Measurements from ENCODE around the gene SH2B2.

The SH2B2 gene

GRCh38 chr7:102286237-102287110 is at the start of gene SH2B2:
SH2B2 (plus strand) TSS chr7:102286868; CDS start chr7:102300551, 13,683 bp downstream.
- H3K27ac Mint-ChIP-seq: no peak within 1 kb of the TSS
- H3K4me1 Mint-ChIP-seq: peaks cover 32% of the 10 kb centered on the region
- H3K4me3 Mint-ChIP-seq: peak within 1 kb of the TSS; percentile 82
- H3K9me3 Mint-ChIP-seq: no peaks in the 10 kb centered on the region
- H3K27me3 Mint-ChIP-seq: no peaks in the 10 kb centered on the region
- H3K36me3 Mint-ChIP-seq: no peaks in the 10 kb centered on the region

GRCh38 chr7:102239206-102239820 is 47.4 kb upstream of the SH2B2 start:
- H3K36me3 Mint-ChIP-seq: peaks cover 2% of the 10 kb centered on the region
- no peaks in the 10 kb centered on the region for H3K9me3 Mint-ChIP-seq
- H3K27me3 Mint-ChIP-seq: no peaks in the 10 kb centered on the region
- no peak overlapping the region for H3K4me3 Mint-ChIP-seq
- H3K4me1 Mint-ChIP-seq: no peaks in the 10 kb centered on the region
- H3K27ac Mint-ChIP-seq: no peak overlapping the region

- Mint-ChIP-seq H3K27me3 (no peaks in the 10 kb centered on the region), H3K36me3 (no peaks in the 10 kb centered on the region), H3K4me3 (no peak overlapping the region), H3K9me3 (no peaks in the 10 kb centered on the region), H3K4me1 (no peaks in the 10 kb centered on the region), H3K27ac (no peak overlapping the region)
These were observed 45.2 kb upstream of the SH2B2 start for GRCh38 chr7:102241431-102241830.

- Mint-ChIP-seq H3K9me3 (no peaks in the 10 kb centered on the region), H3K4me1 (no peaks in the 10 kb centered on the region), H3K27me3 (no peaks in the 10 kb centered on the region)
These were observed 42.1 kb upstream of the SH2B2 start for GRCh38 chr7:102244601-102245000.

GRCh38 chr7:102248081-102248455 is 38.6 kb upstream of the SH2B2 start:
- H3K36me3 Mint-ChIP-seq: peaks cover 7% of the 10 kb centered on the region
- no peaks in the 10 kb centered on the region for H3K9me3 Mint-ChIP-seq
- no peak overlapping the region for H3K27ac Mint-ChIP-seq
- H3K4me1 Mint-ChIP-seq: no peaks in the 10 kb centered on the region
- no peak overlapping the region for H3K4me3 Mint-ChIP-seq
- H3K27me3 Mint-ChIP-seq: no peaks in the 10 kb centered on the region

More at GRCh38 chr7:102244601-102245000, 42.1 kb upstream of the SH2B2 start:
- H3K36me3 Mint-ChIP-seq: peaks cover 4% of the 10 kb centered on the region
- no peak overlapping the region for H3K4me3 Mint-ChIP-seq
- H3K27ac Mint-ChIP-seq: no peak overlapping the region

GRCh38 chr7:102248456-102249395 is 37.9 kb upstream of the SH2B2 start:
- H3K27me3 Mint-ChIP-seq: no peaks in the 10 kb centered on the region

GRCh38 chr7:102251531-102252365 is 34.9 kb upstream of the SH2B2 start:
- H3K4me3 Mint-ChIP-seq: no peak overlapping the region
- H3K4me1 Mint-ChIP-seq: no peaks in the 10 kb centered on the region
- no peaks in the 10 kb centered on the region for H3K9me3 Mint-ChIP-seq
- no peaks in the 10 kb centered on the region for H3K27me3 Mint-ChIP-seq
- H3K27ac Mint-ChIP-seq: no peak overlapping the region
- H3K36me3 Mint-ChIP-seq: peaks cover 8% of the 10 kb centered on the region

More at GRCh38 chr7:102248456-102249395, 37.9 kb upstream of the SH2B2 start:
- H3K4me1 Mint-ChIP-seq: no peaks in the 10 kb centered on the region
- H3K36me3 Mint-ChIP-seq: peaks cover 8% of the 10 kb centered on the region
- no peaks in the 10 kb centered on the region for H3K9me3 Mint-ChIP-seq
- H3K4me3 Mint-ChIP-seq: no peak overlapping the region
- H3K27ac Mint-ChIP-seq: no peak overlapping the region

- H3K4me1 Mint-ChIP-seq: no peaks in the 10 kb centered on the region
- H3K4me3 Mint-ChIP-seq: no peak overlapping the region
- peaks cover 5% of the 10 kb centered on the region for H3K36me3 Mint-ChIP-seq
- no peaks in the 10 kb centered on the region for H3K9me3 Mint-ChIP-seq
- no peaks in the 10 kb centered on the region for H3K27me3 Mint-ChIP-seq
- no peak overlapping the region for H3K27ac Mint-ChIP-seq
These were observed 34.2 kb upstream of the SH2B2 start for GRCh38 chr7:102252366-102252982.

- Mint-ChIP-seq H3K4me3 (no peak overlapping the region), H3K4me1 (no peaks in the 10 kb centered on the region), H3K36me3 (peaks cover 5% of the 10 kb centered on the region), H3K9me3 (no peaks in the 10 kb centered on the region), H3K27me3 (no peaks in the 10 kb centered on the region), H3K27ac (peak overlapping the region; percentile 48)
These were observed 33.3 kb upstream of the SH2B2 start for GRCh38 chr7:102253066-102253972.

- H3K4me1 Mint-ChIP-seq: no peaks in the 10 kb centered on the region
- H3K27me3 Mint-ChIP-seq: no peaks in the 10 kb centered on the region
- H3K27ac Mint-ChIP-seq: peak overlapping the region; percentile 48
- H3K9me3 Mint-ChIP-seq: no peaks in the 10 kb centered on the region
- no peak overlapping the region for H3K4me3 Mint-ChIP-seq
- H3K36me3 Mint-ChIP-seq: peaks cover 5% of the 10 kb centered on the region
These were observed 32.7 kb upstream of the SH2B2 start for GRCh38 chr7:102253973-102254370.

GRCh38 chr7:102254521-102254920 is 32.1 kb upstream of the SH2B2 start:
- no peak overlapping the region for H3K4me3 Mint-ChIP-seq
- H3K36me3 Mint-ChIP-seq: peaks cover 5% of the 10 kb centered on the region
- no peaks in the 10 kb centered on the region for H3K27me3 Mint-ChIP-seq
- no peak overlapping the region for H3K27ac Mint-ChIP-seq
- no peaks in the 10 kb centered on the region for H3K9me3 Mint-ChIP-seq
- H3K4me1 Mint-ChIP-seq: no peaks in the 10 kb centered on the region

- Mint-ChIP-seq H3K4me3 (no peak overlapping the region), H3K36me3 (peaks cover 2% of the 10 kb centered on the region), H3K27ac (no peak overlapping the region), H3K4me1 (no peaks in the 10 kb centered on the region), H3K9me3 (no peaks in the 10 kb centered on the region), H3K27me3 (no peaks in the 10 kb centered on the region)
These were observed 31.2 kb upstream of the SH2B2 start for GRCh38 chr7:102255501-102255900.

- Mint-ChIP-seq H3K9me3 (no peaks in the 10 kb centered on the region), H3K27ac (no peak overlapping the region), H3K4me1 (no peaks in the 10 kb centered on the region), H3K36me3 (peaks cover 1% of the 10 kb centered on the region), H3K27me3 (no peaks in the 10 kb centered on the region), H3K4me3 (no peak overlapping the region)
These were observed 30.8 kb upstream of the SH2B2 start for GRCh38 chr7:102255916-102256315.
